PC-3 (cell line): ENCODE data around the gene SH2B3.
"Not testable (repeated sequence)": the region's sequence is repeated elsewhere in the genome, so short reads cannot be mapped to it uniquely, and the experiment has no call there.

ENCODE experiments used
- CTCF ChIP-seq: fragments of 300-600 bp; sonication (generic); conservative IDR thresholded peaks from 2 replicates; pipeline ENCODE4 v1.5.1; 2017; ENCODE audit warnings: antibody characterized with exemption, low read depth, mild to moderate bottlenecking, low read length
- EZH2 ChIP-seq: fragments of 300-600 bp; sonication (generic); IDR thresholded peaks from one replicate; pipeline ENCODE4 v1.6.1; 2017; ENCODE audit warnings: antibody characterized with exemption, mild to moderate bottlenecking, low read length; ENCODE audit not compliant: unreplicated experiment
- EZH2phosphoT487 ChIP-seq: fragments of 300-600 bp; sonication (generic); IDR thresholded peaks from 2 replicates; pipeline ENCODE4 v1.6.1; 2018; ENCODE audit warnings: mild to moderate bottlenecking, antibody characterized with exemption, low read length, borderline replicate concordance

DNA sequence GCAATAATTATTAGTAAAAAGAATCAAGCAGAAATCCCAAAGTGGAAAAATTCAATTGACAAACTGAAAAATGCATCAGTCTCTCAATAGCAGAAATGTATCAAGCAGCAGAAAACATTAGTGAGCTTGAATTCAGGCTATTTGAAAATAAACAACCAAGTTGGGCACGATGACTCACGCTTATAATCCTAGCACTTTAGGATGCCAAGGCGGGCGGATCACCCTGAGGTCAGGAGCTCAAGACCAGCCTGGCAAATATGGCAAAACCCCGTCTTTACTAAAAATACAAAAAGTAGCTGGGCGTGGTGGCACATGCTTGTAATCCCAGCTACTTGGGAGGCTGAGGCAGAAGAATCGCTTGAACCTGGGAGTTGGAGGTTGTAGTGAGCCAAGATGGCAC is 87.3 kb downstream of the SH2B3 start:
- not testable (repeated sequence) for TF ChIP-seq CTCF, EZH2, EZH2phosphoT487
